GM18909 (cell line): Measurements from ENCODE around the gene KIAA0513.
A peak's percentile ranks its signal among the peaks of the same experiment; 100 is the strongest.
"Not testable (repeated sequence)": the region's sequence is repeated elsewhere in the genome, so short reads cannot be mapped to it uniquely, and the experiment has no call there.

Source experiments
- ATAC-seq: cut with Tn5 transposase; IDR thresholded peaks from one replicate; pipeline ENCODE4 v1.9.1; 2021; ENCODE audit warnings: mild to moderate bottlenecking; ENCODE audit not compliant: unreplicated experiment, poor library complexity

The KIAA0513 gene

DNA sequence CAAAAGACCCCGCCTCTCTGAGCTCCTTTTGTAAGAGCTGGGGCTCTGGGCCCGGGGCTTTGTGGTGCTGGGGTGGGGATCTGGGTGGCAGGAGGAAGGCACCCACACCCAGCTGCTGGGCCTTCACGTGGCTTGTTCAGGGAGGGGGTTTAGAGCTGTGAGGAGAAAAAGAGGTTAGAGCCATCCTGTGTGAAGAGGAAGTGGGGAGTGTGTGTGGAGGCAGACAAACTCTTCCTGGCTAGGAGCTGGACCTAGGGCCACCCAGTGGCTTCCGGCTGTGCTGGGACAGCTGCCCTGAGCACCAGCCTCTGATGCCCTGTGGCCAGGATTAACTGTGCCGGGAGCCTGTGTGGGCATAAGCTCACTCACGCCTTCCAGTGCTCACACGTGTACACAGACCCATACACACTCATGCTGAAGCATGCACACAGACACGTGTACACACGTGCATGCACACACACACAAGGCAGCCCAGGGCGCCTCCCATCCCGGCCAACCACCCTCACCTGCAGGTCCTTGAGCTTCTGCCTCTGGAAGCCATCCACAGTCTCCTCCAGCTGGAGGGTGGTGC is 77.3 kb downstream of the KIAA0513 start:
- ATAC-seq, result peak; percentile 65

DNA sequence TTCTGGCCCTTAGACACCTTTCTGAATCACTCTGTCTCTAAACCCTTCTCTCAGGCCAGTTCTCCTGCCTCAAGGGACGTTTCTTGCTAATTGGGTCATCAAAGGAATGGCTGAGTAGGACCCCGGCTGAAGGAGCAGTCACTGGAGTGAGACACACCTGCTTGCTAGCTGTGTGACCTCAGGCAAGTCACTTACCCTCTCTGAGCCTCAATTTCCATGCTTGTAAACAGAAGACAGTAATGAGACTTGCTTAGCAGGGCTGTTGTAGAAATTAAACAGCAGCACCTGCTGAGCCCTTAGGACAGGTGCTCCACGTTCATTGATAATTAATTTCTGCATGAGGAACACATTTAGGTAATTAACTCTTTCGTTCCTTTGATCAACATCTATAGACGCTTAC is 77.9 kb downstream of the KIAA0513 start:
- no peak for ATAC-seq

DNA sequence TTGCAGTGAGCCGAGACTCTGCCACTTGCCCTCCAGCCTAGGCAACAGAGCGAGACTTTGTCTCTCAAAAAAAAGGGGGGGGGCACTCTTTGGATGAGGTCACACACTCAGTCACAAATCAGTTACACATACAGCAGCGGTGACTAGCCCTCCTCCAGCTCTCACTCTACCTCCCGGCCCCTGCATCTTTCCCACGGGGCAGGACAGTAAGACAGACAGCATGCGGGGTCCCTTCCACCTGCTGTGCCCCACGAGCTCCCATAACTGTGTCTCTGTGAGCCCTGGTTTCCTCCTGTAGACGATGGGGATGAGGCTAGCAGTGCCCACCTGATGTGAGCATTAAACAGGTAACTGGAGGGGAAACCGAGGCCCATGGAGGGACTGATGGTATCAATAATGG is 79.5 kb downstream of the KIAA0513 start:
- ATAC-seq, result no peak

DNA sequence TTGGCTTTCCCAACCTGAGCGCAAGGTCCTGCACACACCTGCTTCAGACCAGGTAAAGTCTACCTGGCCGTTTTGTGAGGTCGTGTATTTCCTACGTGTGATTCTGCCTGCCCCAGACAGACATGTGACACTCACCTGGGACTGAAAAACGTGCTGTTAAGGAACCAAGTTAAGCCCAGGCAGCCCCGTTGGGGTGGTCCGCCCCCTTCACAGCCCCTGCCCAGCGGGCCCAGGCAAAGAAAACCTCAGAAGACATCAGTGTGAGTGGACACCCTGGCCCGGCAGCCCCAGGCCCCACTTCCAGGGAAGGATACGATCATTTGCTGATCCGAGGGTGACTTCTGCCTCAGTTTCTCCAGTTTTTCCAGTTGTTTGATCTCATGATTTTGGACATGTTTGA is 79.9 kb downstream of the KIAA0513 start:
- no peak for ATAC-seq

DNA sequence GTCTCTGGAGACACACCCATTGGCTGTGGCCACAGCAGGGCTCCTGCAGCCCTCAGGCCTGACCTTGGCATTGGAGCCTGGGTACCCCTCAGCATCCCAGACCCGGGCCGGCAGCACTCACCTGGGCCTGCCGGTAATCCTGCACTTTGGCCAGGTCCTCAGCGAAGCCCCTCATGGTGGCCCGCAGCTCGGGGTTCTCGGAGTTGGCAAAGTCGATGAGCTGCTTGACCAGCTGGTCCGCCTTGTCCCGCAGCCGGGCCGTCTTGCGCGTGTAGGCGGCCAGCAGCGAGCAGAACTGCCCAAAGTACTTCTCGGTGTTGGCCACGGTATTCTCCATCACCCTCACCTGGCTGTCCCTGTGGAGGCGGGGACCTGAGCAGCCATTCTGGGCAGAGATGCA is 82.5 kb downstream of the KIAA0513 start:
- ATAC-seq, result no peak

DNA sequence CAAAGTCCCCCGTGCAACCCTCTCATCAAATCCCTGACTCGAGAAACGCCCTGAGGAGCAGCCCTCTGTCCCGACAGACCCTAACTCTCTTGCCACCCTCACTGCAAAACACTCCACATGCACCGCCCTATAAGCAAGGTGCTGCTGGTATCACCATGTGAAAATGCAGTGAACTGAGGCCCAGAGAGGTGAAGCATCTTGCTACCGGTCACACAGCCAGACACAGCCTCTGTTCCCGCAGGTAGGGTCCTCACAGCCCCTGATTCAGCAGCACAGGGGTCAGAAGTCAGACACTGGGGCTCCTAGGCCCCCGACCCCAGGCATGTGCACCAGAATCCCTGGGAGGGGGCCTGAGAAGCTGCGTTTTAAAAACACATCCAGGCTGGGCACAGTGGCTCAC is 83.6 kb downstream of the KIAA0513 start:
- ATAC-seq, result no peak

DNA sequence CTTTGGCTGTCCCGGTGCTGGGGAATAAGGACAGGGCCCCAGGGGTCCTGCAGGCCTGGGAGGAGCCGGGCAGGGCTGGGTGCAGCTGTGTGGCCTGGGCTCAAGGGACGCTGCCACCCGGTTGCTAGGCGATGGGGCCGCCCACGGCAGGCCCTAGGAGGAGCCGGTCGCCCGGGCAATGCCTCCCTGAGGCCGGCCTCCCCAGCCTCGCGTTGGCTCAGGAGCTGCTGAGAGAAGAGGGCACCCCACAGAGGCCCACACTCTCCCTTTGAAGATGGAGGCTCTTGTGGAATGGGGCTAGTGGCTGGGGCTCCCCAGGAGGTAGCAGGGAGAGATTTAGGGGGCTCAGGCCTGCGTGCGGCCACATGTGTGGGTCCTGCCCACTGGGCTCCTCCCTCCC is 84.8 kb downstream of the KIAA0513 start, which contains the start of gene CIBAR2:
TSS of gene CIBAR2 (minus strand) at position 109 of the 400 bp plus-strand sequence. CDS start 120 bp downstream, outside the sequence.
- no peak for ATAC-seq

GRCh38 chr16:85113168-85113733 is 85.7 kb downstream of the KIAA0513 start:
- no peak for ATAC-seq

- ATAC-seq, result no peak
Observed at GRCh38 chr16:85113913-85114312, 86.3 kb downstream of the KIAA0513 start.

DNA sequence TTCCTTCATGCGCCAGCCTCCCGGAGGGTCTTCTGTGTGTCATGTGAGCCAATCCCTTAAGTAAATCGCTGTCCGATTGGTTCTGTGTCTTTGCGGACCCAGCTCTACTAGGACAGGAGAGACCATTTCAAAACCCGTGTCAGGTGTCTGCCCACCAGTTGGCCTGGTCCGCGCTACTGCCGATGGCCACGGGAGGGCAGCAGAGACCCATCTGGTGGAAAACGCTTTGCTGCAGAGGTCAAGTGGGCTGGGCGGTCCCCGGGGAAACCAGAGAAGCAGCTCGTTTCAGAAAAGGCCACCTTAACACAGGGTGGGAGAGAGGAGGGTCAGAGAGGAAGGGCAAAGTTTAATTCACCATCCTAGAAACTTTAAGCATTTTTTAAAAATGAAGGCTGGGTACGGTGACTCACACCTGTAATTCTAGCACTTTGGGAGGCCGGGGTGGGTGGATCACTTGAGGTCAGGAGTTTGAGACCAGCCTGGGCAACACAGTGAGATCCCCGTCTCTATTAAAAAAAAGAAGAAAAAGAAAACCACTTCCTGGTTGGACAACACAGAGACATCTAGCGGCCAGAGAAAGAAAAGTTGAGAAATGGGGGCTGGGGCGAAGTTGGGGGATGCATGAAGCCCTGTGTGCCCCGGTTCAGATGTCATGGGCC is 87.4 kb downstream of the KIAA0513 start:
- peak; percentile 75 for ATAC-seq

DNA sequence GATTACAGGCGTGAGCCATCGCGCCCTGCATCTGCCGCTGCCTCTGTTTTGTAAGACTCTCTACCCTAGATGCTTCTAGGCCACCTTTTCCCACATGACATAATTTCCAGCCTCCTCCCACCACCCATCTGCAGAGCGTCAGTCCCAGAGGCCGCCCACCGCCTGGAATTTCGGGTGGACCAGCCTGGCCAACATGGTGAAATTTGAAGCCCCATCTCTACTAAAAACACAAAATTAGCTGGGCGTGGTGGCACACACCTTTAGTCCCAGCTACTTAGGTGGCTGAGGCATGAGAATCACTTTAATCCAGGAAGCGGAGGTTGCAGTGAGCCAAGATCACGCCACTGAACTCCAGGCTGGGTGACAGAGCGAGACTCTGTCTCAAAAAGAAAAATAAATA is 89.8 kb downstream of the KIAA0513 start:
- no peak for ATAC-seq

DNA sequence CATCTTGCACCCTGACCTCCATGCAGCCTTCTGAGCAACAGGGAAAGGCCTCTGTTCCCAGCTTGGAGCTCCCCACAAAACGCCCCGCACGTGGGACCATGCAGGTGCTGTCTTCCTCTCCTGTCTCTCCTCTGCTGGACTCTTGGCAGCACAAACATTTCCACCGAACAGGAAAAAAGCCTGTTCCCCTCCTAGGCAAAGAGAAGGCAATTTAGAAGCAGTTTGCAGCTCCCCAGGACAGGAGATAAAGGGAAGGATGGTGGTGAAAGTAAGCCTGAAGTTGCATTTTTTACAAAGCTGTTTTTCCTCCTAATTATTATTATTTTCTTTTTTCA is 92.4 kb downstream of the KIAA0513 start:
- no peak for ATAC-seq

- ATAC-seq, result not testable (repeated sequence)
Observed at GRCh38 chr16:85123441-85123840, 95.8 kb downstream of the KIAA0513 start.

GRCh38 chr16:85123891-85124635 is 96.5 kb downstream of the KIAA0513 start:
- ATAC-seq, result no peak

- no peak for ATAC-seq
Observed at GRCh38 chr16:85124636-85125346, 97.2 kb downstream of the KIAA0513 start.

GRCh38 chr16:85125570-85126393 is 98.2 kb downstream of the KIAA0513 start:
- ATAC-seq, result no peak

- ATAC-seq, result no peak
Observed at GRCh38 chr16:85126394-85126704, 98.8 kb downstream of the KIAA0513 start.

GRCh38 chr16:85126705-85127378 is 99.2 kb downstream of the KIAA0513 start:
- ATAC-seq, result no peak

DNA sequence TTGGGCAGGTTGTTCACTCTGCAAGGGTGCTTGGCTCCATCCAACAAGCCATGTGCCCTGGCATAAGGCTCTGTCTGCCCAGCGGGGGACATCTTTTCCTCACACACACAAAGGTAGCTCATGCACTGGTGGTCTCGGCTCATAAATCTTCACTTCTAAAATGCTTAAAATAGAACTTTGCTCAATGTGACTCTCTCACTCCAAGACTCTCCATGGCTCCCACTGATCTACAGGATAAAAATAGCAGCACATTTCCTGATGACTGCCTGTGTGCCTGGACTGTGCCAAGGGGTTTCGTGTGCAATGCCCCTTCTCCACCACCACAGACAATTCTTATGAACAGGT is 99.8 kb downstream of the KIAA0513 start:
- ATAC-seq, result no peak
